Measurements from ENCODE around the gene SUPT3H.

SUPT3H gene

DNA sequence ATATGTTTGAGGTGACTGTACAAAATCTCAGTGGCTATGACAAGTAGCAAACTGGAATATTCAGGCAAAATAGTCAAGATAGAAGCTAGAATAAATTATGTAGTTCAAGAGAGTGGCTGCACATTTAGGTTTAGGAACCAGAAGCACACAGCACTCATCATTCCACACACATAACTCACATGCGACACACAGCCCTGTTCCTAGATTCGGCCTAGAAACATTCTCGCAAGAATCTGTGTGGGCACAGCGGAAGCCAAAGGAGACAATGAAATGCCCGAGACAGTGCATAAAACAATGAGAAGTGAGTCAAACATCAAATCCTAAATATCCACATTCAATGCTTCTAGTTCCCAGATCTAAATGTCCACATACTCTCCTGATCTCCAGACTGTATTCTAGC is 9.5 kb upstream of the SUPT3H start:
- DNase-seq: no peak

GRCh38 chr6:45386501-45386900 is 8.8 kb upstream of the SUPT3H start:
- no peak for DNase-seq

DNA sequence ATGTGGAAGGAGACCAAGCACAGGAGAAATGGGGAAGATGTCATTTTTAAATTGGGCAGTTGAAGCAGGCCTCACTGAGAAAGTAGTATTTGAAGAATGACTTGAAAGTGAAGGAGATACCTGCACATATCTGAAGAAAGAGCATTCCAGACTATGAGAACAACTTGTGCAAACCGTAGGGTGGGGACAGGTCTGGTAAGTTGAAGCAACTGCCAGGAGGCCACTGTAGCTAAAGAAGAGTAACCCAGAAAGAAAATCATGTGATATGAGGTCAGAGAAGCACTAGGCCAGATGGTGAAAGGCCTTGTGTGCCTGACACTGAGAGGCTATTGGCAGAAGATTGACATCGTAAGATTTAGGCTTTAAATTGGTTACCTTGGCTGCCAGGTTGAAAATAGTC is 4.7 kb upstream of the SUPT3H start:
- DNase-seq: no peak

GRCh38 chr6:45378334-45378926 is 696 bp upstream of the SUPT3H start:
- DNase-seq: no peak

GRCh38 chr6:45377043-45377553 is 636 bp downstream of the SUPT3H start:
- DNase-seq: no peak

GRCh38 chr6:45376310-45377042 is 1.3 kb downstream of the SUPT3H start:
- DNase-seq: no peak

DNA sequence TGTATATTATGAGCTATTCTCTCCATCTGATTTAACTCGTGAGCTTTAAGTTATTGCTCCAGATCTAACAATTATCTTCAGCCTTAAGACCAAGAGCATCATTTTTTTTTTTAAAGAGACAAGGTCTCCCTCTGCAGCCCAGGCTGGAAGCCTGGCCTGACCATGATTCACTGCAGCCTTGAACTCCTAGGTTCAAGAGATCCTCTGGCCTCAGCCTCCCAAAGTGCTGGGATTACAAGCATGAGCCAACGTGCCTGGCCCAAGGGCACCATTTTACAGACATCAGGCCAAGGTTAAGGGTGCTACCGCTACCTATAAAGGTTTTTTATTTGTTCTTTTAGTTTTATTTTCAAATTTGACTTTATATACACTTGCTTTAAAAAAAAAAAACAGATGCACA is 2.3 kb downstream of the SUPT3H start:
- no peak for DNase-seq

- DNase-seq: no peak
Observed at GRCh38 chr6:45371924-45372573, 5.7 kb downstream of the SUPT3H start.

DNA sequence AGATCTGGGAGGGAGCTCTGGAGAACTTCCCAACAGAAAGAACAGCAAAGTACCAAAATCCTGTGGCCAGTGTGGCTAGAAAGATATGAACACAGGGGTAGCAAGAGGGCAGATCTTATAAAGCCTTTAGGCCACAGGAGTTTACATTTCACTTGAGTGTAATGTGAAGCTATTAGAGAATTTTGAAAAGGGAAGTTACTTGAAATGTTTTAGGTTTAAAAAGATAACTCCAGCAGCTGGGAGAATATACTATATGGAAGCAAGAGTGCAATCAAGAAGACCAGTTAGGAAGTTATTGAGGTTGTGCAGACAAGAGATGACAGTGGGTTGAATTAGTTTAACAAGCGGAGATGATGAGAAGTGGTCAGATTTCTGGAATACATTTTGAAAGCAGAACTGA is 7.9 kb downstream of the SUPT3H start:
- no peak for DNase-seq

- DNase-seq: no peak
Observed at GRCh38 chr6:45367999-45368398, 9.7 kb downstream of the SUPT3H start.

DNA sequence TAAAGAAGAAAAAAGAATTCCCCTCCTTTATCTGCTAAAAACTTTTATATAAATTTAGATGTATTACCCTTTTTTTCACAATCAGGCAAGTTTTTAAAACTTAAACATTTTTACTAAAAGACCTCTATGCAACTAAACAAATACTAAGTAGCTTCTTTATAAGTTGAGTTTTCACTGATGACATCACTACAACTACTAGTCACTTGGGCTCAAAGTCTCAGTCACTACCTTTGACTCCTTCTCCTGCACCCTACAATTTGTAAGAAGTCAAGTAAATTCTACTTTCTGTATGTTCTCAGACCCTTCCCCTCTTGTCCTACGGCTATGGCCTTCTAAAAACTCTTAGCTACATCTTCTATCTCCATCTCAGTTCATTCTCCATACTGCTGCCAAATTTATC is 11.2 kb downstream of the SUPT3H start:
- DNase-seq: no peak

DNA sequence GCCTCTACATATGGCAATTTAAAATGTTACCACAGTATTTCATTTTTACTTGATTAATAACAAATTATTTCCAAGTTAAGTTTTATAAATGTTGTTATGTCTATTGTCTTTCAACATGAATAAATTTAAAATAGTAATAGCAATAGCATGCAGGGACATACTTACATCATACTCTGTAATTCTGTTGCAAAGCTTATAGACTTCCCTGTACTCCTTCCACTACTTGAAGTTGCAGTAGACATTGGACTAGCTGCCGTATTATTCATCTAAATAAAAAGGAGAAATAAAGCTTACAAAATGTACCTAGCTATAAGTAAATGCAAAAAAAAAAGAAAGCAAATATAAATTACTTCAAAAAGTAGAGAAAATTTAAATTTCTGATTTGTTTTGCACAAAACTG is 12.7 kb downstream of the SUPT3H start:
- no peak for DNase-seq

DNA sequence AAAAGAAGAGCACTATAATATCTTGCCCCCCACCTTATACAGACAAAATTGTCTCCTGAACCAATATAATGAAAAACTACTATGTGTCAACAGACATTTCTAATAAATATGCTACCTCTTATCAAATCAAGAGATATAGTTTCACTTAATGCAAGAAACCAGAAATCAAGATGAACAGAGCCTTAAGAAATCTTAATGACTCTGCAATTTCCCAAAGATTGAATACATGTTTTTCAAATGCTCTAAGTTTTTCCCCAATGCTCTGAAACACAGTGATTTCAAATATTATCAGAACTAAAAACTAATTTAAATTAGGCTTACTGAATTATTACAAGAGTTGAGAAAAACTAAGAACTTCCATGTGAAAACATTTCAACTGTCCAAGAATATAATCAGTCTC is 13.3 kb downstream of the SUPT3H start:
- no peak for DNase-seq

DNA sequence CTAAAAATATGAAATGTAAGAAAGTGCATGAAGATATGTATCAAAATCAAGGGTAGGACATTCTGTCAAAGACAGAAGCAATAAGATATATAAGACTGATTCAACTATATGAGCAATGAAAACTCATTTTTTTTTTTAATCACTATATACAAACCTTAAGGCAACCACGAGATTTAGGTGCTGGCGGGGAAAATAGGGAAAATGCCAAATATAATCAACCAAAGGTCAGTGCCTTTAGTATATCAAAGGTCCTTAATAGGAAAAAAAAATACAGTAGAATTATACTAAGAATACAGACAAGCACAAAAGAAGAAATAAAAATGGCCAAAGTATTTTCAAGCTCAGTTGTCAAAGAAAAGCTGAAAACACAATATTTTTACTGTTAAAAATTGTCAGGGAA is 24.1 kb downstream of the SUPT3H start:
- no peak for DNase-seq

DNA sequence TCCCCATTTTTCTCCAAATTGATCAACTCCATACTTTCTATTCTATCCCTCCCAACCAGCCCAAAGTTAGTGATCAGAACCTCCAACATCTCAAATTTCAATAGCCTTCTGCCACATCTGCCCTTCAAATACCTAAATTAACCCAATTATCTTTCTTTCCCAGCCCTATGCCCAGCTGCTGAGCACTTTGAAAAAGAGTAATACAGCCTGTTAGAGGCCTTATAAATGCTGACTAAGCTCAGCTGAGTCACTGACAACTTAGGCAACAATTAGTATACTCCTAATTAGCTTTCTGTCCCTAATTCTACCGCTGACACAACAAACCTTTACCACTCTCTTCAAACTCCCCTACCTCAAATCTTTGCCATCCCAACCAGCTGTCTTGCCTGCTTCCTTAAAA is 26.1 kb downstream of the SUPT3H start:
- DNase-seq: no peak

- DNase-seq: no peak
Observed at GRCh38 chr6:45351076-45351475, 26.7 kb downstream of the SUPT3H start.

- DNase-seq: no peak
Observed at GRCh38 chr6:45350186-45350710, 27.5 kb downstream of the SUPT3H start.

DNA sequence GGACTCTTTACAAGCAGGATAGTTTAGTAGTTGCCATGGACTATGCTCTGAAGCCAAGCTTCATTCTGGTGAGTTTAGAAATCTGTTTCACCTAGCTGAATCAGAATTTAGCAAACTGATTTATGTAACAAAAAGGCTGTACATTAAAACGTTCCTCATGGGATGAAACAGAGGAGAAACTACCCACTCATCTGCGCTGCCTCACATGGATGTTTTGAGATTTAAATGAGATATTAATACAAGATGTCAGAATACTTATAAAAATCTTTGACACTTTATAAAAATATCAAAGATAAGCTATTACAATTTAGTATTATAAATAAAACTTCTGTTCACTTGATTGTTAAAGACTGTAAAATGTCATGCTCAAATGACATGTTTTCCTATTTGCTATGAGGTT is 32.8 kb downstream of the SUPT3H start:
- DNase-seq: no peak

DNA sequence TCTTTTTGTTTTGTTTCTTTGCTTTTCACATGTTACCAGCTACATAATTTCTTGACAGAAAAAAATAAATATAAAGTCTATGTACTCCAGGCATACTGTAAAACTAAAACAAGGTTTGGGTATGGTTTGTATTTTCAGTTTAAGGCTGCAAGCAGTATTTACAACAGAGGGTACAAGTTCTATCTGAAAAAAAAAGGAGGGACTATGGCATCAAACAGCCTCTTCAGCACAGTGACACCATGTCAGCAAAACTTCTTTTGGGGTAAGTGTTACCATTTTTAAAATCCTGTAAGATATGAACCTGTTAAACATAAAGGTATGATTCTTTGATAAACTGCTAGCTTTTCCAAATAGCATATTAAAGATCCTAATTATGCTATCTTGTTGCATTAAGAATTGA is 49.2 kb downstream of the SUPT3H start:
- DNase-seq: no peak

DNA sequence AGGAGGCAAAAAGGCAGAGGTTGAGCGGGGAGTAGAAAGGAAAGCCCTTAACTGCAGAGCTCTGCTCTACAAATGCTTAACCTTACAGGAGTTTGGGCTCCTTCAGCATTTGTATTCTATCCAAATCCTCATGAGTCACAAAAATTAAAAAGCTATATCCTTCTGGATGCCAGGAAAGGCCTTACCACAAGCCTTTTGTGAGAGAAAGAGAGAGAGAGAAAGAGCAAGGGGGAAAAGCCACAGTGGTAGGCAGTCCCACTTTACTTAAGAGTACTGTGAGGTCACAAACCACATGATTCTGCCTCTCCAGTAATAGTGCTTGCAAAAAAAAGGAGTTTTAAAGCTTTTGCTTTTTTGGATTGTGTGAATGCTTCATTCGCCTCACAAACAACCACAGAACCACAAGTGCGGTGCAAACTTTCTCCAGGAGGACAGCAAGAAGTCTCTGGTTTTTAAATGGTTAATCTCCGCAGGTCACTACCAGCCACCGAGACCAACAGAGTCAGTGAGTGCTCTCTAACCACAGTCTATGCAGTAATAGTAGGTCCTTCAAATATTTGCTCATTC is 49.7 kb downstream of the SUPT3H start, which contains the start of gene RUNX2:
Gene RUNX2, plus strand, starts transcription at position 375 of the 567 bp plus-strand sequence. CDS start 397 bp downstream, outside the sequence.
- DNase-seq: no peak

GRCh38 chr6:45326698-45327417 is 50.9 kb downstream of the SUPT3H start:
- DNase-seq: no peak

- no peak for DNase-seq
Observed at GRCh38 chr6:45323656-45324224, 54.0 kb downstream of the SUPT3H start.

Data from amniotic stem cell (primary cell).